Osteoblast (primary cell): ENCODE results near the gene RCCD1. TPM values are rescaled to one million over a fixed set of nuclear protein-coding genes. Genes with fewer than 3 reads are reported as not detected.

Experiments
- DNase-seq: peaks from one replicate; pipeline ENCODE4 v3.0.0; 2011; ENCODE audit warnings: low spot score, mixed read lengths; ENCODE audit not compliant: insufficient read length; ENCODE audit errors: missing footprints
- H2AFZ ChIP-seq: 2 replicates; pipeline ENCODE4 v1.6.0; 2011; ENCODE audit warnings: mild to moderate bottlenecking, low read length
- H3K27ac ChIP-seq: 2 replicates; pipeline ENCODE4 v1.5.1; 2011; ENCODE audit warnings: mild to moderate bottlenecking, low read depth, low read length, moderate library complexity
- H3K27me3 ChIP-seq: 2 replicates; pipeline ENCODE4 v1.6.0; 2012; ENCODE audit warnings: mild to moderate bottlenecking, control low read depth, inconsistent platforms, low read length, moderate library complexity; ENCODE audit not compliant: insufficient read depth
- H3K36me3 ChIP-seq: 2 replicates; pipeline ENCODE4 v1.5.1; 2011; ENCODE audit warnings: mild to moderate bottlenecking, low read length, control low read depth, moderate library complexity; ENCODE audit not compliant: insufficient read depth
- H3K4me1 ChIP-seq: 2 replicates; pipeline ENCODE4 v1.5.1; 2011; ENCODE audit warnings: mild to moderate bottlenecking, low read length, control low read depth, moderate library complexity; ENCODE audit not compliant: insufficient read depth
- H3K4me2 ChIP-seq: 2 replicates; pipeline ENCODE4 v1.6.0; 2011; ENCODE audit warnings: mild to moderate bottlenecking, low read length; ENCODE audit not compliant: insufficient read depth
- H3K4me3 ChIP-seq: fragments of 200-600 bp; sonication (generic); 3 replicates; pipeline ENCODE4 v1.5.1; 2012; ENCODE audit warnings: mild to moderate bottlenecking, low read length, inconsistent platforms; ENCODE audit not compliant: insufficient read depth
- H3K79me2 ChIP-seq: 2 replicates; pipeline ENCODE4 v1.6.0; 2012; ENCODE audit warnings: mild to moderate bottlenecking, low read length, control low read depth, inconsistent platforms; ENCODE audit not compliant: insufficient read depth
- H3K9me3 ChIP-seq: 2 replicates; pipeline ENCODE4 v1.5.1; 2011; ENCODE audit warnings: low read depth, low read length, control low read depth
- H4K20me1 ChIP-seq: 2 replicates; pipeline ENCODE4 v1.6.0; 2012; ENCODE audit warnings: mild to moderate bottlenecking, low read length, control low read depth; ENCODE audit not compliant: insufficient read depth
- CTCF ChIP-seq: IDR thresholded peaks from 2 replicates; pipeline ENCODE4 v1.5.1; 2011; ENCODE audit warnings: mild to moderate bottlenecking, low read depth, low read length, moderate library complexity; ENCODE audit errors: extremely low read depth
- total RNA-seq: library from RNA; depleted of rRNA; stranded (reverse); fragments of >200 nt; gene quantifications from 2 replicates; pipeline ENCODE4 v1.2.3, GENCODE V29; 2012

The RCCD1 gene
- total RNA-seq, 1 donor, result 11.2 TPM

GRCh38 chr15:90994417-90995311 is 40.0 kb downstream of the RCCD1 start, which contains the start of gene PRC1:
Gene PRC1 (minus strand): TSS chr15:90994535. CDS start chr15:90994417, 118 bp downstream.
- Histone ChIP-seq H3K9me3 (no peaks in the 10 kb centered on the region), H3K27me3 (no peaks in the 10 kb centered on the region), H2AFZ (peak within 1 kb of the TSS; percentile 95), H3K36me3 (peaks cover 23% of the 10 kb centered on the region), H3K27ac (peak within 1 kb of the TSS; percentile 90), H3K4me1 (peaks cover 12% of the 10 kb centered on the region), H3K79me2 (peaks cover 48% of the 10 kb centered on the region), H4K20me1 (no peaks in the 10 kb centered on the region), H3K4me2 (peak within 1 kb of the TSS; percentile 95), H3K4me3 (peak within 1 kb of the TSS; percentile 87)
- no peak for TF ChIP-seq CTCF
- peak; percentile 100 for DNase-seq

- no peak overlapping the region for H3K27ac ChIP-seq
- TF ChIP-seq CTCF, result no peak
- DNase-seq, result no peak
- H2AFZ ChIP-seq, result no peak overlapping the region
- no peak overlapping the region for H3K4me3 ChIP-seq
- H3K9me3 ChIP-seq, result no peaks in the 10 kb centered on the region
- no peak overlapping the region for H3K4me2 ChIP-seq
- peaks cover 52% of the 10 kb centered on the region for H3K36me3 ChIP-seq
- H3K4me1 ChIP-seq, result peaks cover 7% of the 10 kb centered on the region
- no peaks in the 10 kb centered on the region for H3K27me3 ChIP-seq
- H3K79me2 ChIP-seq, result peaks cover 9% of the 10 kb centered on the region
- H4K20me1 ChIP-seq, result no peaks in the 10 kb centered on the region
Measured at GRCh38 chr15:90998737-90999136, 44.1 kb downstream of the RCCD1 start.

- DNase-seq, result no peak
Measured at GRCh38 chr15:91001209-91001608, 46.5 kb downstream of the RCCD1 start.

More at GRCh38 chr15:91001209-91001608, 46.5 kb downstream of the RCCD1 start:
- peaks cover under 1% of the 10 kb centered on the region for H3K79me2 ChIP-seq
- H3K4me3 ChIP-seq, result no peak overlapping the region
- no peak overlapping the region for H2AFZ ChIP-seq
- no peaks in the 10 kb centered on the region for H4K20me1 ChIP-seq
- H3K9me3 ChIP-seq, result no peaks in the 10 kb centered on the region
- no peak overlapping the region for H3K27ac ChIP-seq
- H3K36me3 ChIP-seq, result peaks cover 74% of the 10 kb centered on the region
- H3K4me2 ChIP-seq, result no peak overlapping the region
- H3K4me1 ChIP-seq, result no peaks in the 10 kb centered on the region
- no peaks in the 10 kb centered on the region for H3K27me3 ChIP-seq
- TF ChIP-seq CTCF, result no peak
